ENCODE results near the gene AXDND1.

- TF ChIP-seq CTCF (conservative IDR thresholded peaks at IDR 0.05) = no peak
- no peak for TF ChIP-seq EZH2 (IDR thresholded peaks at IDR 0.05; ENCODE audit: low read depth)
Observed at GRCh38 chr1:179341943-179342547, 23.7 kb upstream of the AXDND1 start.

Measured in PC-9 (cell line).